ENCODE measurements around the gene BTBD18. TPM values are rescaled to one million over a fixed set of nuclear protein-coding genes. Genes with fewer than 3 reads are reported as not detected.

BTBD18 gene
- total and polyA plus RNA-seq, 2 of the 13 experiments (the other 11 are each of a cell fraction or from before 2014, with no cell fraction given) = not detected

GRCh38 chr11:57800444-57801182 lies 49.0 kb upstream of the BTBD18 start (continued):
- TF ChIP-seq ZNF180 (CRISPR knock-in tag; IDR thresholded peaks at IDR 0.05; ENCODE audit: borderline replicate concordance, low read depth) = no peak
- no peak for TF ChIP-seq HOXA7 (CRISPR knock-in tag; IDR thresholded peaks at IDR 0.05)
- TF ChIP-seq BRCA1 (CRISPR knock-in tag; IDR thresholded peaks at IDR 0.05) = peak; percentile 44; the same call in 1 of the 2 replicates
- TF ChIP-seq NCOR1 (IDR thresholded peaks at IDR 0.05; ENCODE audit: borderline replicate concordance, low read length) = no peak
- no peak for TF ChIP-seq ZNF337 (CRISPR knock-in tag; IDR thresholded peaks at IDR 0.05; ENCODE audit: borderline replicate concordance, low read depth)
- no peak for TF ChIP-seq ARHGAP35 (CRISPR knock-in tag; IDR thresholded peaks at IDR 0.05; ENCODE audit: borderline replicate concordance)
- TF ChIP-seq ZNF383 (CRISPR knock-in tag; IDR thresholded peaks at IDR 0.05; ENCODE audit: borderline replicate concordance) = no peak
- TF ChIP-seq ZNF512B (CRISPR knock-in tag; IDR thresholded peaks at IDR 0.05; ENCODE audit: borderline replicate concordance) = no peak
- no peak for TF ChIP-seq U2AF1 (optimal IDR thresholded peaks at IDR 0.05; ENCODE audit: low read depth, low read length)
- peak; percentile 72 for TF ChIP-seq THAP11 (CRISPR knock-in tag; IDR thresholded peaks at IDR 0.05)
- 0 out of 2 replicates have a peak, but pooled peaks have one; percentile 27 for TF ChIP-seq ZNF441 (CRISPR knock-in tag; IDR thresholded peaks at IDR 0.05; ENCODE audit: borderline replicate concordance)
- no peak for TF ChIP-seq IKZF1 (IDR thresholded peaks at IDR 0.05)
- TF ChIP-seq ZNF724P (CRISPR knock-in tag; IDR thresholded peaks at IDR 0.05; ENCODE audit: borderline replicate concordance) = no peak
- no peak for TF ChIP-seq NFKBIZ (CRISPR knock-in tag; IDR thresholded peaks at IDR 0.05)
- peak; percentile 80; the same call in 1 of the 2 replicates for TF ChIP-seq SSRP1 (CRISPR knock-in tag; IDR thresholded peaks at IDR 0.05)
- TF ChIP-seq MLLT10 (CRISPR knock-in tag; IDR thresholded peaks at IDR 0.05) = no peak
- no peak for TF ChIP-seq MXD4 (CRISPR knock-in tag; IDR thresholded peaks at IDR 0.05)
- peak; percentile 85; the same call in 1 of the 2 replicates for TF ChIP-seq FOXJ3 (CRISPR knock-in tag; IDR thresholded peaks at IDR 0.05; ENCODE audit: borderline replicate concordance)
- TF ChIP-seq SKI (IDR thresholded peaks at IDR 0.05; ENCODE audit: partially characterized antibody) = no peak
- TF ChIP-seq YEATS4 (CRISPR knock-in tag; IDR thresholded peaks at IDR 0.05; ENCODE audit: borderline replicate concordance) = no peak
- no peak for TF ChIP-seq ZNF564 (CRISPR knock-in tag; IDR thresholded peaks at IDR 0.05)
- peak; percentile 30; the same call in 1 of the 2 replicates for TF ChIP-seq HNF1B (CRISPR knock-in tag; IDR thresholded peaks at IDR 0.05)
- TF ChIP-seq EED (CRISPR knock-in tag; IDR thresholded peaks at IDR 0.05) = no peak
- no peak for TF ChIP-seq ZNF292 (CRISPR knock-in tag; IDR thresholded peaks at IDR 0.05; ENCODE audit: borderline replicate concordance, low read depth)
- no peak for TF ChIP-seq SMYD3 (CRISPR knock-in tag; IDR thresholded peaks at IDR 0.05)
- TF ChIP-seq SIN3B (IDR thresholded peaks at IDR 0.05; ENCODE audit: low read length) = peak; percentile 20; the same call in 1 of the 2 replicates
- no peak for TF ChIP-seq CBX1 (IDR thresholded peaks at IDR 0.05; ENCODE audit: low read depth)
- peak; percentile 92 for TF ChIP-seq GATAD2A (CRISPR knock-in tag; IDR thresholded peaks at IDR 0.05)
- no peak for TF ChIP-seq EZH2 (conservative IDR thresholded peaks at IDR 0.05; ENCODE audit: low read depth, low read length)

All from HepG2 (cell line).